Cerebellar nuclear complex (tissue), 1 donor: Measurements from ENCODE around the gene PYM1.

Experiments
- DNase-seq, 2 experiments: peaks; one replicate each; lab custom pipeline; 2025; lab: John Stamatoyannopoulos, UW

The PYM1 gene

GRCh38 chr12:55927588-55928502 is at the start of gene PYM1:
Gene PYM1, minus strand, starts transcription at chr12:55927894. Its CDS starts 133 bp downstream, at chr12:55927761.
- peak in 1 of 2 experiments; percentile 33 for DNase-seq

GRCh38 chr12:55974308-55974730 is 46.6 kb upstream of the PYM1 start:
- DNase-seq, result no peak

GRCh38 chr12:55973599-55974307 is 46.1 kb upstream of the PYM1 start, which contains the start of gene RAB5B:
Gene RAB5B, plus strand, starts transcription at chr12:55974078. Its CDS starts 12,883 bp downstream, at chr12:55986961.
- peak; percentile 100 for DNase-seq

- no peak for DNase-seq
These were observed 45.4 kb upstream of the PYM1 start for GRCh38 chr12:55972911-55973598.

GRCh38 chr12:55972456-55972855 is 44.8 kb upstream of the PYM1 start:
- DNase-seq, result no peak

GRCh38 chr12:55972042-55972441 is 44.3 kb upstream of the PYM1 start:
- DNase-seq, result no peak

GRCh38 chr12:55970775-55971174 is 43.1 kb upstream of the PYM1 start:
- no peak for DNase-seq

GRCh38 chr12:55969356-55969755 is 41.7 kb upstream of the PYM1 start:
- no peak for DNase-seq

GRCh38 chr12:55966408-55967281 is 39.0 kb upstream of the PYM1 start, which contains the start of gene CDK2:
Gene CDK2, plus strand, starts transcription at chr12:55966830. Its CDS starts 179 bp downstream, at chr12:55967009.
- DNase-seq, result peak in 1 of 2 experiments; percentile 47

GRCh38 chr12:55965941-55966407 is 38.3 kb upstream of the PYM1 start, which contains the start of gene PMEL:
Gene PMEL, minus strand, starts transcription at chr12:55966042. Its CDS starts 31 bp downstream, at chr12:55966011.
- DNase-seq, result no peak

- DNase-seq, result no peak
These were observed 37.5 kb upstream of the PYM1 start for GRCh38 chr12:55965240-55965639.

- DNase-seq, result no peak
These were observed 36.1 kb upstream of the PYM1 start for GRCh38 chr12:55963760-55964159.

GRCh38 chr12:55957106-55957859 is 29.6 kb upstream of the PYM1 start:
- no peak for DNase-seq

- no peak for DNase-seq
These were observed 28.3 kb upstream of the PYM1 start for GRCh38 chr12:55955800-55956508.

- no peak for DNase-seq
These were observed 27.6 kb upstream of the PYM1 start for GRCh38 chr12:55955344-55955743.

- no peak for DNase-seq
These were observed 18.9 kb upstream of the PYM1 start for GRCh38 chr12:55946553-55946952.

GRCh38 chr12:55942577-55943136 is 15.0 kb upstream of the PYM1 start:
- no peak for DNase-seq

- no peak for DNase-seq
These were observed 14.4 kb upstream of the PYM1 start for GRCh38 chr12:55942055-55942454.
